Mucosa of gallbladder (tissue), 1 donor: ENCODE measurements around the gene BCL2L15. TPM values are rescaled to one million over a fixed set of nuclear protein-coding genes. Genes with fewer than 3 reads are reported as not detected.

ENCODE experiments used
- DNase-seq: peaks from one replicate; pipeline ENCODE4 v3.0.0-alpha.2; 2020; ENCODE audit warnings: low spot score
- total RNA-seq: library from RNA; stranded (reverse); gene quantifications from one replicate; pipeline ENCODE4 v1.2.1, GENCODE V29; 2021
- donor health status: DM: no; HTN: no; CAD: no.

Gene BCL2L15
- 20.9 TPM for total RNA-seq

- DNase-seq, result no peak
These were observed at the start of gene BCL2L15 for GRCh38 chr1:113887402-113888175. TSS of gene BCL2L15 (minus strand) at chr1:113887581. CDS start at chr1:113887375, 206 bp downstream.

DNA sequence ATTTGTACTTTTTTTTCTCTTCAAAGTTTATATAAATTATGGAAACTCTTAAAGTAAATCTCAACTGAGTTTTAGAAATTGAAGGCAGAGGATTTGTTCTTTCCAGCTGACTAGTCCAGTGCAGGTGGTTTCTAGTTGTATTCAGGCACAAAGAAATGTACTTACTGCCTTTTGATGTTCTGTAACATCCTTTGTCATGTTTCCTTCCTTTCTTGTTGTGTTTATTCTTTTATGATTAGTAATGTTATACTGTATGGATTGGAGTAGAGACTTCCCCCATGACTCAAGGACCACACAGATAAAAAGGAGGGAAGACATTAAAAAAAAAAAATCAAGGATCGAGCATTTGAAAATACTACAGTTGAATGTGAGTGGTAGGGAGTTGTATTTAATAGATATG lies 49.8 kb upstream of the BCL2L15 start:
- DNase-seq, result no peak

DNA sequence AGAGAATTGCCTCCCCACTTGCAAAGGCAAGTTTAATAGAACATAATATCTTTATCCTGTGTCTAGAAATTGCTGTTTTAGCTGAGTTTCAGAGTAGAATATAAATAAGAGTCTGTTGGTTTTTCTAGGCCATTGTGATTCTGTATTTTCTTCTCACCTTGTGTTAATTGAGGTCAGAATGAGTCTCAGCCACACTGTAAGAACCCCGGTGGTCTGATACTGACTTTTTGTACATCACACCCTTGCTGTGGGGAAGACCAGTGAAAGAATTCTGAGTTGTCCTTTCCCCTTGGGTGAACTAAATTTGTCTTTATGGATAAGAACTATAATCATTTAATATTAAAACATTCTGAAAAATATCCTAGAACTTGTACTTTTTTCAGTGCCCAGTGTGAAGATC lies 48.6 kb upstream of the BCL2L15 start:
- no peak for DNase-seq

- no peak for DNase-seq
These were observed 47.8 kb upstream of the BCL2L15 start for GRCh38 chr1:113935176-113935575.

DNA sequence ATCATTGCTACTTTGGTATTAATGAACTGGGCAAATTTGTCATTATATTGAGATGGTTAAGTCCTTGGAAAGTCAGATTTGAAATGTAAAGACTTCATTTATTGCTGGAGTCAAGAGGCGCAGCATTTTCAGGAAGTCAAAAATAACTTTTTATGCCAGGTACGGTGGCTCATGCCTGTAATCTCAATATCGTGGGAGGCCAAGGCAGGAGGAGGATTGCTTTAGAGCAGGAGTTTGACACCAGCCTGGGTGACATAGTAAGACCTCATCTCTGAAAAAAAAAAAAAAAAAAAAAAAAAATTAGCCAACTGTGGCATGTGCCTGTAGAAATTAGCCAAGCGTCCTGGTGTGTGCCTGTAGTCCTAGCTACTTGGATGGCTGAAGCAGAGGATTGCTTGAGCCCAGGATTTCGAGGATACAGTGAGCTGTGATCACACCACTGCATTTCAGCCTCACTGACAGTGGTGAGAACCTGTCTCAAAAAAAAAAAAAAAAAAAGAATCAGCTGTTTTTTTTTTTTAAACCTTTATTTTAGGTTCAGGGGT lies 47.2 kb upstream of the BCL2L15 start:
- no peak for DNase-seq

DNA sequence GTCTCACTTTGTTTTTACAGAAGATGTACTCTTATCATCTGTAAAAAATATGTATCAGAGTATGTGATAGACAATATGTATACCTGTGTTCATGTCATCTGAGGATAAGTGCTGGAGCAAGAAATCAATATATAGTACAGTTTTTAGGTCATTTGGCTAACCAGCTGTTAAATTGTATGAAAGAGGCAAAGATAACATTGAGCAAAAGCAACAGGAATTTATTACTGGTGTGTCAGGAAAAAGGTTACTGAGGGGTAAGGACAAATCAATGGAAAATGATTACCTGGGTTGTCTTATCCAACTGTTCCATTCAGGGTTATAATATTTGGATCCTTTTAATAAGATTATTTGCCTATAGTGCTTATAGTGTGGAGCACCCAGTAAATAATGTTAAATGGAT lies 46.6 kb upstream of the BCL2L15 start:
- DNase-seq, result no peak

GRCh38 chr1:113931451-113931851 lies 44.1 kb upstream of the BCL2L15 start:
- DNase-seq, result no peak

DNA sequence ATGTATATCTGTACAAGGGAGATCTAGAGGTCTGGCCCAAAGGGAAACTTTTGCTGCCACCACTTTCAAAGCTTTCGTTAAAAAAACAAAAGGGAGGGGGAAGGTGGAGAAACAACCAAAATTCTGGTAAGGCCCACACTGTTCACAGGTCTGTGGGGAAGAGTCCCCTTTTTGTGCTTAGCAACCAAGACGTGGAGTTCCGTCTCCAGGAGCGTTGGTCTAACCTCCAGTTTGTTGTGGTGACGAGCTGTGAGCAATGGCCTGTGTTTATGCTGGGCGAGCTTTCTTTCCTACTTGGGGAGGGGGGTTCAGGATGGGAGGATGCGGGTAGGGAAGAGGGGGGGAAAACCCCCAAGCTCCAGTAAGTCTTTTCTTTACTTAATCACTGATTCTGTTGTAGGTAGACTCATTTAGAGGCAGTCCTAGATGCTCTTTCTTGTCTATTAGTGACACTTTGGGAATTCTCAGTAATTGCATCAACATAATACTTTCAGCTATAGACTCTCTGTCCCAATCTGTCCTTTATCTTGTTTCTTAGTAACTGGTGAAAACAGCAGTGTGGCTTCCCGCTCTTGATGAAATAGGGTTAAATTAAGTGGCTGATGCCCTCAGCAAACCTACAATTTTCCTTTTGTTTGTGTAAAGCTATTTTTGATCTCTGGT lies 43.2 kb upstream of the BCL2L15 start:
- no peak for DNase-seq

GRCh38 chr1:113929750-113930498 lies 42.5 kb upstream of the BCL2L15 start:
- peak; percentile 29 for DNase-seq

DNA sequence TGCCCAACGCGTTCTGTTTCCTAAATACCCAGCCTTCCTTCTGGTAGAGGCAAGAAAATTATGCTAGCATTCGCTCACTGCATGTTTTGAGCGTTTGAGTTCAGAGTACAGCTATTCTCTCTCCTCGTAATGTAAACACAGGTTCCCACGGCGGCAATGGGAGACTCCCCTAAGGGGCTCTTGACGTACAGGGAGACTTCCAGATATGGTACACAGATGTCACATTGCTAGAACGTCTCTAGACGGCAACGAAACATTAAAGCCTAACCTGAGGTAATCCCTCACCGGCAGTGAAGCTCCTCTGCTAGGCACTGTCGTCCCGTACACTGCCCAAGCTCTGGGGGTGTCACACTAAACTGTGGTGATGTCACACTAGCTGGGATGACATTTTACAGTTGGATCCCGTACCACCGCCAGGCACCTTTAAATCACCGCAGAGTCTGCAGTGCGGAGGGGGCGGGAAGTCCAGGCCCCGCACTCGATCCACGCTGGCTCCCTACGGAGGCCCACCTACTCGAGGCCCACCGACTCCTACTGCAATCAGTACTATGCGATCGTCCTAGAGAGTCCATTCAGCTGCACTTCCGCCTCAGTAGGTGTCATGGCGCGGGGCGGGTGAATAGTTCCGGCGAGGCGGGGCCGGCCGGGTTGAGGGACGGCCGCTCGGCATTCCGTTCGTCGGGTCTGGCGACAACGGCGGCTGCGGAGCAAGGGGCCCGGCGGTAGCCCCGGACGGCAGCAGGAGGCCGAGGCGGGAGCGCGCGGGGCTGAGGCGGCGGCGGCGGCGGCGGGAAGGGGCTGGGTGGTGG lies 41.8 kb upstream of the BCL2L15 start, which contains the start of gene HIPK1:
Gene HIPK1, plus strand, starts transcription at position 384 of the 809 bp plus-strand sequence.
- peak; percentile 94 for DNase-seq

DNA sequence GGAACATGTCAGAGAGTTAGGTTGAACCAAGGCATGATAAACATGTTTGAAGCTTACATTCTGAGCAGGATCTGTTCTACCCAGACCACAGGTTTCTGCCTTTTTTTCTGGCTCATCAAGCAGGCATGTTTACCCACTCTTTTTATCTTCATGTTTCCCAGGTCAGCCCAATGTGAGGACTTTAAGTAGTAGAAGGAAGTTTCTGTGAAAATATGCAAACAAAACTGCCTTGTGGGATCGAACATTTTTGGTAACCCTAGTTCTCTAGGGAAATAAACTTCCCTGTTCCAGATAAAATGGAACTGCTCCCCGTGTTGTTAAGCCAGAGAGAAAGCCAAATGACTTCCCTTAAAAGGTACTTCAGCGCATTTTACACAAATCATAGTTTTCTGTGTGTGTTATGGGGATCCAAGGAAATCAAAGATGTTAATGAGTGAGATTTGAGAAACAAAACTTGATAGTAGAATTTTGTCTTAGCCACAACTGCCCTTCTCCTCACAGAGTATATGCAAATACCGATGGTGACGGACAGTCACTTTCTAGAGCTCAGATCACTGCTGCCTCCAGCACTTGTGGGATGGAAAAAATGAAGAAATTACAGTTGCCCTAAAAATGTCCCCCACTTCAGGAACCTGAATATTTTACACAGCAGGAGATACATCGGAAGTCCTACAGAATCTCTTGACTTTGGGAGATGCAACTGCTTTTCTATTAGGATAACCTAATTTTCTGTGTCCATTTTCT lies 41.0 kb upstream of the BCL2L15 start:
- DNase-seq, result no peak

- DNase-seq, result no peak
These were observed 37.1 kb upstream of the BCL2L15 start for GRCh38 chr1:113924473-113924872.

DNA sequence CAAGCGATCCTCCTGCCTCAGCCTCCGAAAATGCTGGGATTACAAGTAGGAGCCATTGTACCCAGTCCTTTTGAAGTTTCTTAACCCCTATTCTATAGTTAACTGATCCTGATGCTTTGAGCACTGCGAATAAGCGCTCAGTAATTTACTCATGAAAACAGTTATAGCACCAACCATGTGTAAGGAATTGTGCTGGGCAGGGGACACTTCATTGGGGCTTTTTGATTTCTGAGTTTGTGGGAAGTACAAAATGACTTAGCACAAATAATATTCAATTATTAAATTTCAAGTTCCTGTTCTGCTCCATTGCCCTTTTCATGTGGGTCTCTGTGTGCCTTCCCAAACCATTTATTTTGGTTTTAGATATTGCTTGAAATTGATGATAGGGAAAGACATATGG lies 35.6 kb upstream of the BCL2L15 start:
- DNase-seq, result no peak

DNA sequence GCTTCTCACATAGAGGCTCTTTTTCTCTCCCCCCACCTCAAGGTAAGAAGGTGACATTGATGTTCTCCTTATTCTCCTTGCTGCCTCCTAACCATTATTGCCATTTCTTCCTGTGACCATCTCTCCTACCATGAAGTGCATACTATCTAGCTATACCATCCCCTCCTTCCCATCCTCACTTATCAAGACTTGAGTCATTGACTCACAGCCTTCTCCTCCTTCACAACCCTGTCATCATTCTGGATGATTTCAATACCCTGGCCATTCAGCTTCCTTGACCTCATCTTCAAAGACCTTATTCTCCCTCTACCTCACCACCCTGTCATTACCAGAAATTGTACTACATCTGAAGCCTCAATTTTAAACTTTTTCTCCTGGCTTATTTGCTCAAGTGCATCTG lies 30.9 kb upstream of the BCL2L15 start:
- DNase-seq, result no peak

- no peak for DNase-seq
These were observed 30.2 kb upstream of the BCL2L15 start for GRCh38 chr1:113917400-113918082.

GRCh38 chr1:113916974-113917373 lies 29.6 kb upstream of the BCL2L15 start:
- DNase-seq, result no peak

- DNase-seq, result no peak
These were observed 26.7 kb upstream of the BCL2L15 start for GRCh38 chr1:113913887-113914664.

DNA sequence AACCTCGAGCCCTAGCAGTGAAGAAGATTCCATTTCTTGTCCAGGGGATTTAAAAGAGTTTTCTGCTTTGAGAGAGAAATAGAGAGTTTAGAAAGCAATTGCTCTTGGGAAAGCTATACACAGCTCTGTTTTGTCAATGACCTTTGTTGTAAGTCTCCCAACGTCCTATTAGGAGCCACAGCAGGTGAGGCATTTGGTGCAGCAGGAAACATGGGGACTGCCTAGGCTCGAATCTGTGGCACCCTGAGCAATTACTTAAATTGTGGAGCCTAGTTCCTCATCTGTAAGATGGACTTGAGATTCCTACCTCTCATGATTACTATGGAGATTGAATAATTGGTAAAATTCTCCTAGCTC lies 25.9 kb upstream of the BCL2L15 start:
- no peak for DNase-seq

DNA sequence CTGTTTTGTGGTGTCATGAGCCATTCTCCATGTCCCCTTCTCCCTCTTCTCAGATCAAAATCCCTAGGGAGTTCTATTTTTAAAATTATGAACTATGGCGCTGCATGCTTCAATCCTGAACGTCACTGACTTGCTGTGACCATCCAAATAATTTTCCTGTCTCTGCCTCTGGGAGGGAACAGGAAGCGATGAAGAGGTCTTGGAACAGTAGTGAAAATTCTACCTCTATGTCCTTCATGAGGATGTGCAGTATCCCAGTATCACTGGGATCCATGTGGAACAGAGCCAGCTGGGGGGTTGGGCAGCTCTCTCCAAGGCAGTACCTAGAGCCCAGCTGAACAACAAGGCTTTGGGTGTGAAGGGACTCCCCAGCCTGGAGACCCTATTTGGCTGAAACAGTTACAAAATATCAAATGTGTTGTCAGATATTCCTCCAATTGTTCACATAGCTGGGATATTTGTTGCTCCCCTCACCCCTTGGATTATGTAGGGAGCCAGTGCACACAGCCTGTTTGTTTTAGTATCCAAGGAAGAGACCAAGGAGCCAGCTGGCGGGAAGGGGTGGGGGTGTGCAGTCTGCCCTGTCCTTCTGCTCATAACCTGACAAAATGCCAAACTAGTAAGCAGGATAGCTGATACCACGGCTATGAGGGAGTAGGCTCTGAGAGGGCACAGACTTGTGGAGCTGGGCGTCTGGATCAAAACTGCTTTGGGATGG lies 25.4 kb upstream of the BCL2L15 start:
- peak; percentile 21 for DNase-seq
